ENCODE results near the gene BEST1.

DNA sequence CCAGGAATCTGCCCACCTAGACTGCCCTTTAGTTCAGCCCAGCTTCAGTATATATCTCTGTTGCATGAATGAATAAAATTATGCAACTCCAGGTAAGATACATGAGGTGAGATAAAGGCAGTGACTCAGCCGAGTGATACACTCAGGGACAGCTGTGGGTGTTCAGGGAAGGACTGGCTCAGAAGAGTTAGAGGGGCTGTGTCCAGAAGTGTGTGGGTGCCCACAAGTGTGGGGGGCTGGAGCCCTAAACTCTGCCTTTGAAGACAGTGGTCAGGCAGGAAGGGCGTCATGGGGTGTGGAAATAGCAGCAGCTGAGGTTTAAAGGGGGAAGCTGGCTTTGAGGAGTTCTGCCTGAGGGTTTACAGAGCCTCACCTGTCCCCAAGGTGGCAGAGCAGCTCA, 9.0 kb downstream of the BEST1 start:
- TF ChIP-seq GATA2 (IDR thresholded peaks at IDR 0.05; ENCODE audit: low read depth, low read length) (no peak), GATA3 (IDR thresholded peaks at IDR 0.05; ENCODE audit: low read depth, low read length) (no peak)

Measured in SH-SY5Y (cell line).